Measurements from ENCODE around the gene HDGF.

DNA sequence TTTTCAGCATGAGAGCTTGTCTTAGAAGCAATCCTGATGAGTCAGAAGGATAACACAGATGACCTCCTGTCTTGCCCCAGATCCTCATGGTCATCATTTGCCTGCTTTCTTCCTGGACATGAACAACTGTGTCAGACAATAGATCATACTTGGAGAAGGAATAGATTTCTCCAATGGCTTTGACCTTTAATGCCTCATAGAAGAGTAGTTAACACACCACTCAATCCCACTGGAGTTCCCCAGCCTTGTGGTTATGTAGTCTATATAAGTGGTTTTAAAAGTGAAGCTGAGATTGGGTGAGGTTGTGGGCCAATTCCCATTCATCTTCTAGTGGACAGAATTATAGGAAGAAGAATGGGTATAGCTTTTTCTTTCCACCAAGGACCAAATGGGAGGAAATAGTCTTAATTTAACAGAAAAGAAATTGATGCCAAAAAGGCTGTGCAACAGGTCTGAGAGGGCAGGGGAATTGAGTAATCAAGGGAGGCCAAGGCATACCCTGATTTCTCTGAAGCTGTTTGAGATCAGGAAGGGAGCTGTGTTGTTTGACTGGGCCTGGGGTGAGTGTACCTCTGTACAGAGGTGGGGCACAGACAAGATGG, 30.2 kb upstream of the HDGF start:
- TF ChIP-seq, protein P1, sequence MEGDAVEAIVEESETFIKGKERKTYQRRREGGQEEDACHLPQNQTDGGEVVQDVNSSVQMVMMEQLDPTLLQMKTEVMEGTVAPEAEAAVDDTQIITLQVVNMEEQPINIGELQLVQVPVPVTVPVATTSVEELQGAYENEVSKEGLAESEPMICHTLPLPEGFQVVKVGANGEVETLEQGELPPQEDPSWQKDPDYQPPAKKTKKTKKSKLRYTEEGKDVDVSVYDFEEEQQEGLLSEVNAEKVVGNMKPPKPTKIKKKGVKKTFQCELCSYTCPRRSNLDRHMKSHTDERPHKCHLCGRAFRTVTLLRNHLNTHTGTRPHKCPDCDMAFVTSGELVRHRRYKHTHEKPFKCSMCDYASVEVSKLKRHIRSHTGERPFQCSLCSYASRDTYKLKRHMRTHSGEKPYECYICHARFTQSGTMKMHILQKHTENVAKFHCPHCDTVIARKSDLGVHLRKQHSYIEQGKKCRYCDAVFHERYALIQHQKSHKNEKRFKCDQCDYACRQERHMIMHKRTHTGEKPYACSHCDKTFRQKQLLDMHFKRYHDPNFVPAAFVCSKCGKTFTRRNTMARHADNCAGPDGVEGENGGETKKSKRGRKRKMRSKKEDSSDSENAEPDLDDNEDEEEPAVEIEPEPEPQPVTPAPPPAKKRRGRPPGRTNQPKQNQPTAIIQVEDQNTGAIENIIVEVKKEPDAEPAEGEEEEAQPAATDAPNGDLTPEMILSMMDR (IDR thresholded peaks at IDR 0.05) = no peak
- TF ChIP-seq POLR2AphosphoS5 (IDR thresholded peaks at IDR 0.05; ENCODE audit: low read depth, low read length) = no peak
